H1 (cell line): ENCODE measurements around the gene IARS2. TPM values are rescaled to one million over a fixed set of nuclear protein-coding genes. Genes with fewer than 3 reads are reported as not detected.

Experiments used
- BRCA1 ChIP-seq: IDR thresholded peaks from 2 replicates; pipeline ENCODE4 v1.6.1; 2012; ENCODE audit warnings: low read depth, low read length, improper control_type of control experiment
- CHD7 ChIP-seq: fragments of 300-600 bp; sonication (generic); IDR thresholded peaks from 2 replicates; pipeline ENCODE4 v1.7.1; 2012; ENCODE audit warnings: low read length, moderate library complexity, mild to moderate bottlenecking, inconsistent platforms; ENCODE audit not compliant: insufficient replicate concordance
- TCF12 ChIP-seq: IDR thresholded peaks from 2 replicates; pipeline ENCODE4 v1.6.1; 2011; ENCODE audit warnings: low read depth, mild to moderate bottlenecking, low read length
- YY1 ChIP-seq: IDR thresholded peaks from 2 replicates; pipeline ENCODE4 v1.6.1; 2011; ENCODE audit warnings: low read depth, mild to moderate bottlenecking, low read length
- polyA plus RNA-seq, 7 experiments: library from polyadenylated mRNA; depleted of rRNA in 3 of 7; stranded (reverse) in 5 of 7; unstranded in 2 of 7; fragments of >200 nt in 5 of 7; fragments of 200-250 nt in 2 of 7; gene quantifications; 1 replicate in 5 of 7; 2 replicates in 1 of 7; 4 replicates in 1 of 7; pipeline versions ENCODE4 v1.2.1 to v1.2.3, GENCODE V29; 2011 to 2013; ENCODE audit warnings: missing spikeins in 2 of 7, mixed read lengths in 2 of 7
- total RNA-seq: library from RNA; stranded (reverse); fragmentation: NEBNext Ultra II Directional; extraction: Animal tissue kit (Norgen Biotek cat#: 25700); gene quantifications from 2 replicates; pipeline ENCODE4 v1.2.1, GENCODE V29; 2021

IARS2 gene
- total and polyA plus RNA-seq, 2 of the 8 experiments (the other 6 are each of a cell fraction or from before 2014, with no cell fraction given): 15.0 to 69.8 TPM

GRCh38 chr1:220159041-220159440 lies 65.1 kb downstream of the IARS2 start (continued):
- TF ChIP-seq CHD7 (no peak), YY1 (no peak), TCF12 (no peak), BRCA1 (no peak)
